Glutamatergic neuron (in vitro differentiated cells): Measurements from ENCODE around the gene FAF1. TPM values are rescaled to one million over a fixed set of nuclear protein-coding genes. Genes with fewer than 3 reads are reported as not detected.

ENCODE experiments used
- DNase-seq: peaks from one replicate; pipeline ENCODE4 v3.0.0; 2022
- H3K27ac Mint-ChIP-seq: one replicate; pipeline ENCODE4 v1.8.0; 2020; ENCODE audit warnings: mild to moderate bottlenecking, mixed read lengths, inconsistent platforms; ENCODE audit not compliant: unreplicated experiment
- H3K27me3 Mint-ChIP-seq: one replicate; pipeline ENCODE4 v1.8.0; 2020; ENCODE audit warnings: mild to moderate bottlenecking, moderate library complexity, mixed read lengths, inconsistent platforms; ENCODE audit not compliant: unreplicated experiment
- H3K36me3 Mint-ChIP-seq: one replicate; pipeline ENCODE4 v1.8.0; 2020; ENCODE audit warnings: mild to moderate bottlenecking, mixed read lengths, inconsistent platforms; ENCODE audit not compliant: unreplicated experiment
- H3K4me1 Mint-ChIP-seq: one replicate; pipeline ENCODE4 v1.8.0; 2020; ENCODE audit warnings: mild to moderate bottlenecking, low read depth, mixed read lengths, inconsistent platforms; ENCODE audit not compliant: unreplicated experiment
- H3K4me3 Mint-ChIP-seq: one replicate; pipeline ENCODE4 v1.8.0; 2020; ENCODE audit warnings: mild to moderate bottlenecking, mixed read lengths, inconsistent platforms; ENCODE audit not compliant: unreplicated experiment
- H3K9me3 Mint-ChIP-seq: one replicate; pipeline ENCODE4 v1.8.0; 2020; ENCODE audit warnings: mild to moderate bottlenecking, moderate library complexity, mixed read lengths, inconsistent platforms; ENCODE audit not compliant: unreplicated experiment
- CTCF ChIP-seq: fragments of 200-600 bp; sonication (generic); IDR thresholded peaks from one replicate; pipeline ENCODE4 v1.5.0; 2021; ENCODE audit not compliant: partially characterized antibody, unreplicated experiment
- total RNA-seq: library from RNA; stranded (reverse); fragmentation: NEBNext Ultra II Directional; extraction: Animal tissue kit (Norgen Biotek cat#: 25700); gene quantifications from one replicate; pipeline ENCODE4 v1.2.1, GENCODE V29; 2021; ENCODE audit not compliant: unreplicated experiment

FAF1 gene
- total RNA-seq, 1 donor from 2014 or later, result 57.3 TPM

- Mint-ChIP-seq H3K9me3 (peaks cover 2% of the 10 kb centered on the region), H3K4me3 (no peak overlapping the region), H3K36me3 (peaks cover 7% of the 10 kb centered on the region), H3K27ac (no peak overlapping the region), H3K4me1 (no peaks in the 10 kb centered on the region), H3K27me3 (no peaks in the 10 kb centered on the region)
- no peak for TF ChIP-seq CTCF
- no peak for DNase-seq
These were observed 137.9 kb downstream of the FAF1 start for GRCh38 chr1:50822035-50822776.

GRCh38 chr1:50820545-50820944, 139.5 kb downstream of the FAF1 start:
- H3K4me3 Mint-ChIP-seq, result no peak overlapping the region
- peaks cover 4% of the 10 kb centered on the region for H3K9me3 Mint-ChIP-seq
- no peak for DNase-seq
- H3K4me1 Mint-ChIP-seq, result no peaks in the 10 kb centered on the region
- H3K36me3 Mint-ChIP-seq, result peaks cover 2% of the 10 kb centered on the region
- H3K27me3 Mint-ChIP-seq, result no peaks in the 10 kb centered on the region
- no peak overlapping the region for H3K27ac Mint-ChIP-seq
- TF ChIP-seq CTCF, result no peak

- Mint-ChIP-seq H3K27me3 (no peaks in the 10 kb centered on the region), H3K9me3 (peaks cover 5% of the 10 kb centered on the region), H3K4me3 (no peak overlapping the region), H3K27ac (no peak overlapping the region), H3K36me3 (peaks cover 9% of the 10 kb centered on the region), H3K4me1 (no peaks in the 10 kb centered on the region)
- no peak for DNase-seq
- no peak for TF ChIP-seq CTCF
These were observed 147.7 kb downstream of the FAF1 start for GRCh38 chr1:50812346-50812745.

- peaks cover 13% of the 10 kb centered on the region for H3K36me3 Mint-ChIP-seq
- H3K4me3 Mint-ChIP-seq, result no peak overlapping the region
- H3K27ac Mint-ChIP-seq, result no peak overlapping the region
- H3K9me3 Mint-ChIP-seq, result no peaks in the 10 kb centered on the region
- H3K4me1 Mint-ChIP-seq, result peaks cover 3% of the 10 kb centered on the region
- TF ChIP-seq CTCF, result no peak
- H3K27me3 Mint-ChIP-seq, result no peaks in the 10 kb centered on the region
- DNase-seq, result no peak
These were observed 151.8 kb downstream of the FAF1 start for GRCh38 chr1:50808296-50808695.

- H3K9me3 Mint-ChIP-seq, result no peaks in the 10 kb centered on the region
- TF ChIP-seq CTCF, result no peak
- no peaks in the 10 kb centered on the region for H3K27me3 Mint-ChIP-seq
- H3K4me1 Mint-ChIP-seq, result no peaks in the 10 kb centered on the region
- no peak for DNase-seq
- no peak overlapping the region for H3K4me3 Mint-ChIP-seq
- H3K36me3 Mint-ChIP-seq, result no peaks in the 10 kb centered on the region
- H3K27ac Mint-ChIP-seq, result no peak overlapping the region
These were observed 163.8 kb downstream of the FAF1 start for GRCh38 chr1:50796272-50796671.
